ENCODE results near the gene SYNE1.

Gene SYNE1

DNA sequence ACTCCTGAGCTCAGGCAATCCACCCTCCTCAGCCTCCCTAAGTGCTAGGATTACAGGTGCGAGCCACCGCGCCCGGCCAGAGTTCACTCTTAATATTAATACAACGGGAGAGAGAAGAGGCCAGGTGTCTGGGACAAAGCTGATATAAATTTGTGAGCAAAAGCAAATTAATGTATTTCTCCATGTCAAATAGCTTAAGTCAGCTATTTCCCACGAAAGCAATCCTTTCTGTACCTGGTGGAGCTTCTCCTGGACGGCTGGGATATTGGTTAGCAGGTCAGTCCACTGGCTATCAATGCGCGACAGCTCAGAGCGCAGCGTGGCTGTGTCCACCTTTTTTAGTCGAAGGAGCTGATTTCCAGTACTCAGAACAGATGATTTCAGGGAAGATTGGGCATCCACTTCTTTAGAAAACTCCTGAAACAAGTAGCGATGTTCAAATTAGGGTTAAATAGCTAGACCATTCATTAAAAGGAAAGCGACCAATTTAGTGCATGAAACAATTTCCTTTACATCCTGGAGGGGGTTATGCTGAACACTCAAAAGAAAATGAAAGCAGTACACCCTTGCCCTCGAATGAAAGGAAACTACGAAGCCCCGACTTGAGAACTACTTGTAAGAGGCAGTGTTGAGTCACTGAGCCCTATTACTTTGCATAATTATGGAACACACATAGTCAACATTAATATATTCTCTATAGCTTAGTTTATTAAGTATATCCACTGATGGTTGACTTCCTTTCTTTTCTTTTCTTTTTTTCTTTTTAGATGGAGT lies 403.4 kb downstream of the SYNE1 start:
- H3K4me3 ChIP-seq (replicated peaks in 1 of 2; ENCODE audit: low read depth in 2 of 2, low read length in 2 of 2) = no peak overlapping the region
- DNase-seq (ENCODE audit: low read depth in 2 of 2) = no peak
- TF ChIP-seq, protein P1, sequence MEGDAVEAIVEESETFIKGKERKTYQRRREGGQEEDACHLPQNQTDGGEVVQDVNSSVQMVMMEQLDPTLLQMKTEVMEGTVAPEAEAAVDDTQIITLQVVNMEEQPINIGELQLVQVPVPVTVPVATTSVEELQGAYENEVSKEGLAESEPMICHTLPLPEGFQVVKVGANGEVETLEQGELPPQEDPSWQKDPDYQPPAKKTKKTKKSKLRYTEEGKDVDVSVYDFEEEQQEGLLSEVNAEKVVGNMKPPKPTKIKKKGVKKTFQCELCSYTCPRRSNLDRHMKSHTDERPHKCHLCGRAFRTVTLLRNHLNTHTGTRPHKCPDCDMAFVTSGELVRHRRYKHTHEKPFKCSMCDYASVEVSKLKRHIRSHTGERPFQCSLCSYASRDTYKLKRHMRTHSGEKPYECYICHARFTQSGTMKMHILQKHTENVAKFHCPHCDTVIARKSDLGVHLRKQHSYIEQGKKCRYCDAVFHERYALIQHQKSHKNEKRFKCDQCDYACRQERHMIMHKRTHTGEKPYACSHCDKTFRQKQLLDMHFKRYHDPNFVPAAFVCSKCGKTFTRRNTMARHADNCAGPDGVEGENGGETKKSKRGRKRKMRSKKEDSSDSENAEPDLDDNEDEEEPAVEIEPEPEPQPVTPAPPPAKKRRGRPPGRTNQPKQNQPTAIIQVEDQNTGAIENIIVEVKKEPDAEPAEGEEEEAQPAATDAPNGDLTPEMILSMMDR (IDR thresholded peaks at IDR 0.05; ENCODE audit: low read depth, low read length) = no peak

- TF ChIP-seq, protein P1 (IDR thresholded peaks at IDR 0.05; ENCODE audit: low read depth, low read length) = peak; percentile 25
- DNase-seq (ENCODE audit: low read depth in 2 of 2) = peak; percentile 49 to 80
- H3K4me3 ChIP-seq (replicated peaks in 1 of 2; ENCODE audit: low read depth in 2 of 2, low read length in 2 of 2) = no peak overlapping the region
These were observed 404.5 kb downstream of the SYNE1 start for GRCh38 chr6:152232501-152233151.

DNA sequence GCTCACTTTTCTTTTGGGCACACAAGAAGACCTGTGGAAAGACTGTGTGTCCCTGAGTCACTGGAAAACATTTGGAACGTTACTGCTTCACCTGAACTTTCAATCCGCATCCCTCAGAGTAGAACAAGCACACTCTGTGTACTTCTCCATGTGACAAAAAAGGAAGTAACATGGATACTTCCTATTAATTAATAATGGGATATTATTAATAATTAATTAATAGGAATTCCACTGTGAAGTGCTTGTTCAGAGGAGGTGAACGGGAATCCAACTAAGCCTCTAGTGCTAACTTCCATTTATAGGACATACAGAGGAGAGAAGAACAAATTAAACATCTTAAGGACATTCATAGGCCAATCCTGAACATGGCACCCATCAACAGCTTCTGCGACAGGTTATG lies 407.8 kb downstream of the SYNE1 start:
- no peak for DNase-seq (ENCODE audit: low read depth in 2 of 2)
- TF ChIP-seq, protein P1 (IDR thresholded peaks at IDR 0.05; ENCODE audit: low read depth, low read length) = no peak
- H3K4me3 ChIP-seq (replicated peaks in 1 of 2; ENCODE audit: low read depth in 2 of 2, low read length in 2 of 2) = no peak overlapping the region

DNA sequence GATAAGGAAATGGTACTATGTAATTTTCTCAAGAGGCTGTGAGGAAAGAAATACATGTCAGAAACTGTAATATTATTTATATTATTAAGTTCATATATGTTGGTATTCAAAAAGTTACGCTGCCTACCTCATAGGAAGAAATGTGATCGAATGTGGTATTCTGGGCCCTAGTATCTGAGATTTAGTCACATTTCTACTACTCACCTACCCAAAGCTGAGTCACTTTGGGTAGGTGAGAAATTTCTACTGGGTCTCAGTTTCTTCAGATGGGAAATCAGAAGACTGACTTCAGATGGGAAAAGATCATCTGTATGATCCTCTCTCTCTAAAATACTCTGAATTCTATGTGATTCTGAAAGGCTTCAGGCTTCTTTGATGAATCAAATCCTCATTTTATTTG lies 411.0 kb downstream of the SYNE1 start:
- TF ChIP-seq, protein P1 (IDR thresholded peaks at IDR 0.05; ENCODE audit: low read depth, low read length) = no peak
- H3K4me3 ChIP-seq (replicated peaks in 1 of 2; ENCODE audit: low read depth in 2 of 2, low read length in 2 of 2) = no peak overlapping the region
- DNase-seq (ENCODE audit: low read depth in 2 of 2) = no peak

GRCh38 chr6:152225241-152225934 lies 411.8 kb downstream of the SYNE1 start:
- TF ChIP-seq, protein P1 (IDR thresholded peaks at IDR 0.05; ENCODE audit: low read depth, low read length) = no peak
- DNase-seq (ENCODE audit: low read depth in 2 of 2) = no peak
- H3K4me3 ChIP-seq (replicated peaks in 1 of 2; ENCODE audit: low read depth in 2 of 2, low read length in 2 of 2) = no peak overlapping the region

DNA sequence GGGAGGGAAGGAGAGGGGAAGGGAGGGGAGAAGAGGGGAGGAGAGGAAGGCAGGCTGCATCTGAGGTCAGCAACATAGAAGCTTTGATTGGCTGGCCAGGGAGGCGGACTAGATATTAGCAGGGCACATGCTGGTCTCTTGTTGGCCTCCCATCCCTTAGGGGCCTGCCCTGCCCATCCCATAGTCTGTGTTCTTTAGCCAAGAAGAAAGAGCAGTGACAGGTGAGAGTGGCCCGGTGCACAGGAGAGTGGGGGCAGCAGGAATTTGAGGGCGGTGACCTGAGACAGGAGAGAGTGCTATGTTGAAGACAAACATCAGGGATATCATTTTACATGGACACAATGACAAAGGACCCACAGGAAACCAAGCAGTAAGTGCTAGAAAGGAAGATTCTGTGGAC lies 413.5 kb downstream of the SYNE1 start:
- TF ChIP-seq, protein P1 (IDR thresholded peaks at IDR 0.05; ENCODE audit: low read depth, low read length) = no peak
- no peak overlapping the region for H3K4me3 ChIP-seq (replicated peaks in 1 of 2; ENCODE audit: low read depth in 2 of 2, low read length in 2 of 2)
- DNase-seq (ENCODE audit: low read depth in 2 of 2) = no peak
